ENCODE data around the gene APBA1. TPM values are rescaled to one million over a fixed set of nuclear protein-coding genes. Genes with fewer than 3 reads are reported as not detected.

The APBA1 gene
- total and polyA plus RNA-seq, 2 of the 8 experiments (the other 6 are each of a cell fraction or from before 2014, with no cell fraction given) = 0.36 to 0.60 TPM

GRCh38 chr9:69428017-69428785, 244.0 kb downstream of the APBA1 start:
- Histone ChIP-seq H2BK12ac (ENCODE audit: low read depth, low read length) (no peak overlapping the region), H2BK5ac (ENCODE audit: low read depth, low read length) (no peak overlapping the region), H3K27ac (ENCODE audit: low read depth, low read length) (no peak overlapping the region), H3K4me1 (replicated peaks in 1 of 4; ENCODE audit: control insufficient read depth in 3 of 4, insufficient read depth in 4 of 4, low read length in 3 of 4) (no peaks in the 10 kb centered on the region), H3K4ac (replicated peaks; ENCODE audit: insufficient read length, low read depth, low read length) (no peak overlapping the region), H3K9ac (replicated peaks in 1 of 4; ENCODE audit: extremely low read depth in 1 of 4, low read depth in 3 of 4, low read length in 3 of 4) (no peak overlapping the region), H3K79me1 (ENCODE audit: low read depth, low read length) (no peaks in the 10 kb centered on the region), H3K18ac (ENCODE audit: extremely low read depth, low read length) (no peak overlapping the region), H3K9me3 (ENCODE audit: insufficient read depth in 2 of 2, low read depth in 1 of 2, low read length in 1 of 2) (peaks cover 2 to 5% of the 10 kb centered on the region in 2 experiments; a peak in 1 of 4 replicates), H3K36me3 (ENCODE audit: control insufficient read depth in 2 of 4, insufficient read depth in 4 of 4, low read length in 3 of 4) (no peaks in the 10 kb centered on the region), H3K14ac (ENCODE audit: insufficient read length) (no peak overlapping the region), H4K20me1 (replicated peaks in 1 of 2; ENCODE audit: control insufficient read depth in 1 of 2, insufficient read depth in 2 of 2, low read length in 2 of 2) (no peaks in the 10 kb centered on the region), H2AFZ (ENCODE audit: low read length) (no peak overlapping the region), H2BK20ac (ENCODE audit: low read length) (no peak overlapping the region), H2BK120ac (replicated peaks; ENCODE audit: low read depth, low read length) (no peak overlapping the region), H4K8ac (ENCODE audit: extremely low read depth, insufficient read depth, low read length) (no peak overlapping the region), H3K4me3 (ENCODE audit: extremely low read depth in 1 of 4, insufficient read depth in 2 of 4, low read depth in 3 of 4, low read length in 4 of 4) (no peak overlapping the region), H4K5ac (ENCODE audit: insufficient read length, low read depth, low read length) (no peak overlapping the region), H4K91ac (replicated peaks; ENCODE audit: insufficient read length, low read length) (no peak overlapping the region), H3K23ac (ENCODE audit: insufficient read length) (no peak overlapping the region), H3K56ac (replicated peaks; ENCODE audit: insufficient read length, low read depth, low read length) (no peak overlapping the region), H3K23me2 (ENCODE audit: low read depth, low read length) (no peaks in the 10 kb centered on the region), H3K27me3 (replicated peaks in 1 of 4; ENCODE audit: control insufficient read depth in 3 of 4, extremely low read depth in 1 of 4, insufficient read depth in 3 of 4, low read length in 3 of 4) (no peaks in the 10 kb centered on the region), H2BK15ac (ENCODE audit: low read length) (no peak overlapping the region), H2AK5ac (ENCODE audit: low read depth, low read length) (no peak overlapping the region), H3K79me2 (ENCODE audit: control insufficient read depth in 1 of 2, insufficient read depth in 2 of 2, low read length in 2 of 2) (no peaks in the 10 kb centered on the region), H3K4me2 (ENCODE audit: insufficient read depth in 1 of 2, low read depth in 2 of 2, low read length in 2 of 2) (no peak overlapping the region)
- WGBS, 2 experiments (ENCODE audit: extremely low coverage in 1 of 2, insufficient coverage in 1 of 2, insufficient read length in 1 of 2, insufficient replicate concordance in 2 of 2, low coverage in 1 of 2, low lambda C conversion rate in 2 of 2, missing lambda C conversion rate in 1 of 2) = 83% methylated on average over 14 of the region's 15 CpGs; no CpG with 5 or more reads in 1 of the 2 experiments
- FAIRE-seq = no peak
- ChIA-PET POLR2A (ENCODE audit: partially characterized antibody) (no interaction called here), CTCF (ENCODE audit: partially characterized antibody) (interaction anchor here (1.3 to 11.6 kb wide), 3 partner anchors 23 to 491 kb away, joined by 3 to 246 read pairs (median 6); no protein-coding TSS in a partner anchor)
- TF ChIP-seq CTCF (IDR thresholded peaks at IDR 0.05; ENCODE audit: control extremely low read depth in 1 of 3, insufficient read depth in 1 of 3, low read depth in 1 of 3, low read length in 3 of 3) (peak; percentile 12 to 20 (median 15); a peak in 3 of 4 replicates), CBX5 (IDR thresholded peaks at IDR 0.05; ENCODE audit: low read depth, low read length) (no peak), RAD21 (IDR thresholded peaks at IDR 0.05 in 1 of 2, conservative IDR thresholded peaks at IDR 0.05 in 1 of 2; ENCODE audit: low read depth in 2 of 2, low read length in 2 of 2) (peak in 1 of 2 experiments; percentile 29; a peak in 2 of 4 replicates)
- DNase-seq (ENCODE audit: low read depth in 1 of 2, low spot score in 2 of 2) = no peak

Data from H1 (cell line).